ENCODE results near the gene SLC12A1.

GRCh38 chr15:48331796-48332641, 125.9 kb downstream of the SLC12A1 start:
- no peak for TF ChIP-seq CTCF (IDR thresholded peaks at IDR 0.05; ENCODE audit: insufficient read depth, low read depth, low read length)
- TF ChIP-seq EZH2 (IDR thresholded peaks at IDR 0.05; ENCODE audit: insufficient read depth, low read length) = no peak

Measured in astrocyte (in vitro differentiated cells and primary cell).